BJ (cell line): Measurements from ENCODE around the gene P2RX3. TPM values are rescaled to one million over a fixed set of nuclear protein-coding genes. Genes with fewer than 3 reads are reported as not detected.

Source experiments
- CTCF ChIA-PET: fragments of 350-600 bp; formaldehyde crosslinking; extraction: SDS; loops from one replicate; lab custom pipeline; 2021; ENCODE audit warnings: antibody characterized with exemption, inconsistent platforms; lab: Yijun Ruan, JAX
- POLR2A ChIA-PET: fragments of 300-600 bp; sonication (Branson Sonifier 250); formaldehyde crosslinking; extraction: SDS; loops from one replicate; lab custom pipeline; 2021; ENCODE audit warnings: antibody characterized with exemption; lab: Charles Lee
- DNase-seq: peaks from one replicate; pipeline ENCODE4 v3.0.0-alpha.2; 2011; ENCODE audit warnings: low read depth
- H3K27me3 ChIP-seq: 2 replicates; pipeline ENCODE4 v1.6.0; 2011; ENCODE audit warnings: low read length; ENCODE audit not compliant: control insufficient read depth, insufficient read depth
- H3K36me3 ChIP-seq: 2 replicates; pipeline ENCODE4 v1.5.1; 2011; ENCODE audit warnings: low read length; ENCODE audit not compliant: control insufficient read depth, insufficient read depth
- H3K4me3 ChIP-seq: 2 replicates; pipeline ENCODE4 v1.5.1; 2011; ENCODE audit warnings: low read depth, mild to moderate bottlenecking, control low read depth, low read length
- CTCF ChIP-seq: IDR thresholded peaks from 2 replicates; pipeline ENCODE4 v1.5.1; 2011; ENCODE audit warnings: low read depth, mild to moderate bottlenecking, control low read depth, inconsistent platforms, low read length, moderate library complexity; ENCODE audit not compliant: insufficient read depth
- polyA plus RNA-seq: library from polyadenylated mRNA; depleted of rRNA; stranded (reverse); fragments of >200 nt; gene quantifications from 2 replicates; pipeline ENCODE4 v1.2.3, GENCODE V29; 2011

P2RX3 gene
- polyA plus RNA-seq, 1 experiment, result not detected

GRCh38 chr11:57307666-57308270 is 30.4 kb upstream of the P2RX3 start:
- ChIA-PET CTCF (interaction anchor here (0.9 to 1.0 kb wide), 2 partner anchors 30 to 58 kb away, joined by 3 read pairs; no protein-coding TSS in a partner anchor), POLR2A (no interaction called here)
- Histone ChIP-seq H3K36me3 (peaks cover 52% of the 10 kb centered on the region), H3K27me3 (no peaks in the 10 kb centered on the region), H3K4me3 (no peak overlapping the region)
- DNase-seq, result no peak
- TF ChIP-seq CTCF, result no peak

- no peaks in the 10 kb centered on the region for H3K27me3 ChIP-seq
- peaks cover 50% of the 10 kb centered on the region for H3K36me3 ChIP-seq
- TF ChIP-seq CTCF, result no peak
- ChIA-PET POLR2A (no interaction called here), CTCF (interaction anchor here (0.9 kb wide), 1 partner anchor 59 kb away, joined by 3 read pairs; no protein-coding TSS in a partner anchor)
- H3K4me3 ChIP-seq, result no peak overlapping the region
- DNase-seq, result no peak
Measured at GRCh38 chr11:57308426-57309060, 29.6 kb upstream of the P2RX3 start.

GRCh38 chr11:57309106-57310059 is 28.8 kb upstream of the P2RX3 start:
- ChIA-PET POLR2A (no interaction called here), CTCF (no interaction called here)
- no peak for TF ChIP-seq CTCF
- Histone ChIP-seq H3K27me3 (no peaks in the 10 kb centered on the region), H3K4me3 (no peak overlapping the region), H3K36me3 (peaks cover 51% of the 10 kb centered on the region)
- DNase-seq, result no peak

- H3K27me3 ChIP-seq, result no peaks in the 10 kb centered on the region
- CTCF ChIA-PET, result interaction anchor here (0.9 kb wide), 1 partner anchor 11 kb away, joined by 3 read pairs; no protein-coding TSS in a partner anchor
- no peak for TF ChIP-seq CTCF
- H3K36me3 ChIP-seq, result peaks cover 57% of the 10 kb centered on the region
- POLR2A ChIA-PET, result interaction anchor here (0.5 to 0.7 kb wide), 2 partner anchors 9 to 402 kb away, joined by 4 to 7 read pairs; partner anchors contain the start of gene MED19
- H3K4me3 ChIP-seq, result no peak overlapping the region
- no peak for DNase-seq
Measured at GRCh38 chr11:57310091-57310490, 28.1 kb upstream of the P2RX3 start.
